ENCODE results near the gene ZNF132.

GRCh38 chr19:58393725-58394033, 46.3 kb downstream of the ZNF132 start:
- no peak for TF ChIP-seq POLR2A (IDR thresholded peaks at IDR 0.05)
- TF ChIP-seq CTCF (IDR thresholded peaks at IDR 0.05): no peak

All from right lobe of liver (tissue), 4 donors.